ENCODE measurements around the gene MCAM. TPM values are rescaled to one million over a fixed set of nuclear protein-coding genes. Genes with fewer than 3 reads are reported as not detected.

The MCAM gene
- total and polyA plus RNA-seq, 2 of the 8 experiments (the other 6 are each of a cell fraction or from before 2014, with no cell fraction given): 22.4 to 32.2 TPM

DNA sequence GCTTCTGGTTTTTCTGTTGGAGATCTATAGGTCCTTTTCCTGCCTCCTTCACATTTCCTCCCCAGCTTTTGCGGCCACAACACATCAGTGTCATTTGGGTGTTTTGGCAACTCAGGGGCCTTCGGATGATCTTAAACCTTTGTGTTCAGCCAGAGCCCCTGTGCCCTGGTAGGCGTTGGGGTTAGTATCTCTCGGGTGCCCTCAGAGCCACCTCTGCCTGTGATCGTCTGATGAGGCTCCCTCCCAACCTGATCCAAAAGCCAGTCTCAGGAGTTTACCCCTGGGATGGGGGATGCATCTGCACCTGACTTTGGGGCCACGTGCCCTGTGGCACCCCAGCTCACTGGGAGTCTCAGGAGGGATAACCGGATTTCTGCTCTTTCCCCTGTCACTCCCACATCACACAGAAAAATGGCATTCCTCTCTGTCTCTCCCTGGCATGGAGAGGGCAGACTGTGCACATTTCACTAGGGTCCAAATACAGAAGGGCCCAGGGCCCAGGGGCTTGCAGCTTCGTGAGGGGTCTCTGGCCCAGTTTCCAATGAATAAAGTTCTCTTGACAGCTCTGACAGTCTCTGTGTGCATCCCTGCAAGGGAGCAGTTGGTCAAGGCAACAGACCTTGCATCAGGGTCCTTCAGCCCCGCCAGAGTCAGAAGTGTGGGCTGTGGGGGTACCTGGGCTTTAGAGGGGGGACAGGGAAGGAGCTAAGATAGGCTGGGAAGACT, 20.0 kb upstream of the MCAM start (continued):
- TF ChIP-seq, protein P1, sequence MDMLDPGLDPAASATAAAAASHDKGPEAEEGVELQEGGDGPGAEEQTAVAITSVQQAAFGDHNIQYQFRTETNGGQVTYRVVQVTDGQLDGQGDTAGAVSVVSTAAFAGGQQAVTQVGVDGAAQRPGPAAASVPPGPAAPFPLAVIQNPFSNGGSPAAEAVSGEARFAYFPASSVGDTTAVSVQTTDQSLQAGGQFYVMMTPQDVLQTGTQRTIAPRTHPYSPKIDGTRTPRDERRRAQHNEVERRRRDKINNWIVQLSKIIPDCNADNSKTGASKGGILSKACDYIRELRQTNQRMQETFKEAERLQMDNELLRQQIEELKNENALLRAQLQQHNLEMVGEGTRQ (IDR thresholded peaks at IDR 0.05; ENCODE audit: low read length): no peak
- TF ChIP-seq YY1 (IDR thresholded peaks at IDR 0.05; ENCODE audit: low read depth, low read length) (no peak), SRF (IDR thresholded peaks at IDR 0.05; ENCODE audit: low read depth, low read length) (no peak), CBX8 (IDR thresholded peaks at IDR 0.05; ENCODE audit: borderline replicate concordance, low read depth, low read length) (no peak), RAD21 (IDR thresholded peaks at IDR 0.05 in 1 of 2, conservative IDR thresholded peaks at IDR 0.05 in 1 of 2; ENCODE audit: low read depth in 2 of 2, low read length in 2 of 2) (no peak), HDAC6 (IDR thresholded peaks at IDR 0.05; ENCODE audit: low read depth, low read length) (no peak), SP2 (IDR thresholded peaks at IDR 0.05; ENCODE audit: low read length) (no peak), KDM5A (IDR thresholded peaks at IDR 0.05; ENCODE audit: low read length) (no peak)
